ENCODE measurements around the gene CDK6. TPM values are rescaled to one million over a fixed set of nuclear protein-coding genes. Genes with fewer than 3 reads are reported as not detected.

The CDK6 gene
- total and polyA plus RNA-seq, 2 of the 8 experiments (the other 6 are each of a cell fraction or from before 2014, with no cell fraction given): 5.9 to 18.9 TPM

DNA sequence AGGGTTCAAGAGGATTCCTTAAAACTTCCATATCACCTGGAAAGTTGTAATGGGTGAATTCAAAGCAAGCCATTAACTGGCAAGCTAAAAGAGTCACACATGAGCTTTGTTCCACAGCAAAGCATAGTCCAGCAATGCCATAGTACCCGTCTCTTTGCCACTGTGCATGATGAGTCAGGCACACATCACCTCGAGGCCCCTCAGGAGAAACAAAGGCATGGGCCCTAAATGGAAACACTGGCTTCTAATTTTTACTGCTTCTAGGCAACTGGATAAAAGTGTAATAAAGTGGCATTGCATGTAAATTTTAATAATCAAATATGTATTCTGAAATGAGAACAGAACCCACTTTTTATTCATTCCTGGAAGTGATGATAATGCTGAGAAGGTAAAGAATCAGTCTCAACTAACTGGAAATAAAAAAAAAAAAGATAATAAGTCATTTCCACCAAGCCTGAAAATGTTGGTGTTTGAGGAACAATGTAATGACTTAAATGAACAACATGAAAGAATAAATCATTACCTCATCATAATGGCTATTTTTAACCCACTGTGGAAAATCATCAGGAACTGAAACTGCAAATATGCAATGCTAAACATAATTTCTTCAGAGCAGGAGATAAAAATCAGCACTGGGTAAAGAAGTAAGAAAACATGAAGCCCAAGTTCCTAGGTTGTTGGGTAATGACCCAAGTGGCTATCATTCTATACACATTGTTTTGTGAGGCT is 104.9 kb downstream of the CDK6 start:
- ChIA-PET POLR2A (ENCODE audit: partially characterized antibody) (no interaction called here), CTCF (ENCODE audit: partially characterized antibody) (interaction anchor here (1.0 to 1.2 kb wide), 2 partner anchors 15 to 121 kb away, joined by 3 read pairs; no protein-coding TSS in a partner anchor)
- no peak overlapping the region for H3K4me2 ChIP-seq (ENCODE audit: insufficient read depth in 1 of 2, low read depth in 2 of 2, low read length in 2 of 2)
- H3K9ac ChIP-seq (replicated peaks in 1 of 4; ENCODE audit: extremely low read depth in 1 of 4, low read depth in 3 of 4, low read length in 3 of 4): no peak overlapping the region
- H3K9me3 ChIP-seq (ENCODE audit: insufficient read depth in 2 of 2, low read depth in 1 of 2, low read length in 1 of 2): no peaks in the 10 kb centered on the region
- H4K5ac ChIP-seq (ENCODE audit: insufficient read length, low read depth, low read length): no peak overlapping the region
- H3K36me3 ChIP-seq (ENCODE audit: control insufficient read depth in 2 of 4, insufficient read depth in 4 of 4, low read length in 3 of 4): no peaks in the 10 kb centered on the region
- no peak overlapping the region for H2BK120ac ChIP-seq (replicated peaks; ENCODE audit: low read depth, low read length)
- H2BK5ac ChIP-seq (ENCODE audit: low read depth, low read length): no peak overlapping the region
- H2AFZ ChIP-seq (ENCODE audit: low read length): no peak overlapping the region
- H3K27me3 ChIP-seq (replicated peaks in 1 of 4; ENCODE audit: control insufficient read depth in 3 of 4, extremely low read depth in 1 of 4, insufficient read depth in 3 of 4, low read length in 3 of 4): no peaks in the 10 kb centered on the region
- no peak overlapping the region for H3K56ac ChIP-seq (replicated peaks; ENCODE audit: insufficient read length, low read depth, low read length)
- no peak overlapping the region for H3K4ac ChIP-seq (replicated peaks; ENCODE audit: insufficient read length, low read depth, low read length)
- no peaks in the 10 kb centered on the region; the same call in 1 of the 2 replicates for H3K79me1 ChIP-seq (ENCODE audit: low read depth, low read length)
- H3K14ac ChIP-seq (ENCODE audit: insufficient read length): no peak overlapping the region
- no peak for DNase-seq (ENCODE audit: low read depth in 1 of 2, low spot score in 2 of 2)
- 94% methylated on average over 2 of the region's 2 CpGs; no CpG with 5 or more reads in 1 of the 2 experiments for whole genome bisulfite sequencing, 2 experiments (ENCODE audit: extremely low coverage in 1 of 2, insufficient coverage in 1 of 2, insufficient read length in 1 of 2, insufficient replicate concordance in 2 of 2, low coverage in 1 of 2, low lambda C conversion rate in 2 of 2, missing lambda C conversion rate in 1 of 2)
- no peak overlapping the region for H3K4me3 ChIP-seq (ENCODE audit: extremely low read depth in 1 of 4, insufficient read depth in 2 of 4, low read depth in 3 of 4, low read length in 4 of 4)
- no peak overlapping the region for H3K18ac ChIP-seq (ENCODE audit: extremely low read depth, low read length)
- no peak overlapping the region for H3K23ac ChIP-seq (ENCODE audit: insufficient read length)
- TF ChIP-seq SUZ12 (IDR thresholded peaks at IDR 0.05; ENCODE audit: low read length) (no peak), NANOG (IDR thresholded peaks at IDR 0.05; ENCODE audit: insufficient read depth, low read depth, low read length, poor library complexity, severe bottlenecking) (no peak), CTBP2 (IDR thresholded peaks at IDR 0.05; ENCODE audit: borderline replicate concordance, insufficient read depth, insufficient read length, low read length) (no peak), SIX5 (IDR thresholded peaks at IDR 0.05; ENCODE audit: low read depth, low read length) (no peak), SIN3A (conservative IDR thresholded peaks at IDR 0.05 in 1 of 2, IDR thresholded peaks at IDR 0.05 in 1 of 2; ENCODE audit: low read depth in 1 of 2, low read length in 2 of 2) (no peak), CBX8 (IDR thresholded peaks at IDR 0.05; ENCODE audit: borderline replicate concordance, low read depth, low read length) (no peak), CEBPB (IDR thresholded peaks at IDR 0.05; ENCODE audit: low read depth, low read length) (no peak), TAF7 (optimal IDR thresholded peaks at IDR 0.05; ENCODE audit: borderline replicate concordance, low read depth, low read length) (no peak), POLR2A (IDR thresholded peaks at IDR 0.05; ENCODE audit: control extremely low read depth in 1 of 2, low read depth in 2 of 2, low read length in 2 of 2) (no peak), SIRT6 (IDR thresholded peaks at IDR 0.05; ENCODE audit: low read length) (no peak), MAFK (IDR thresholded peaks at IDR 0.05; ENCODE audit: low read depth, low read length) (no peak)
- no peak overlapping the region for H2BK12ac ChIP-seq (ENCODE audit: low read depth, low read length)
- H2BK15ac ChIP-seq (ENCODE audit: low read length): no peak overlapping the region
- no peak overlapping the region for H2AK5ac ChIP-seq (ENCODE audit: low read depth, low read length)
- no peak overlapping the region for H3K27ac ChIP-seq (ENCODE audit: low read depth, low read length)
- no peak for FAIRE-seq
- no peaks in the 10 kb centered on the region for H4K20me1 ChIP-seq (replicated peaks in 1 of 2; ENCODE audit: control insufficient read depth in 1 of 2, insufficient read depth in 2 of 2, low read length in 2 of 2)
- no peaks in the 10 kb centered on the region for H3K23me2 ChIP-seq (ENCODE audit: low read depth, low read length)
- no peak overlapping the region for H4K91ac ChIP-seq (replicated peaks; ENCODE audit: insufficient read length, low read length)
- H3K4me1 ChIP-seq (replicated peaks in 1 of 4; ENCODE audit: control insufficient read depth in 3 of 4, insufficient read depth in 4 of 4, low read length in 3 of 4): no peaks in the 10 kb centered on the region
- no peaks in the 10 kb centered on the region for H3K79me2 ChIP-seq (ENCODE audit: control insufficient read depth in 1 of 2, insufficient read depth in 2 of 2, low read length in 2 of 2)
- no peak overlapping the region for H2BK20ac ChIP-seq (ENCODE audit: low read length)
- no peak overlapping the region for H4K8ac ChIP-seq (ENCODE audit: extremely low read depth, insufficient read depth, low read length)

Data from H1 (cell line).